Measurements from ENCODE around the gene MYDGF.

- TF ChIP-seq CTCF (IDR thresholded peaks at IDR 0.05) = no peak
- TF ChIP-seq POLR2A (IDR thresholded peaks at IDR 0.05) = no peak
- TF ChIP-seq EP300 (IDR thresholded peaks at IDR 0.05) = no peak
Measured at GRCh38 chr19:4671185-4671851, 1.2 kb upstream of the MYDGF start.
